ENCODE results near the gene PRKAG2.

PRKAG2 gene

DNA sequence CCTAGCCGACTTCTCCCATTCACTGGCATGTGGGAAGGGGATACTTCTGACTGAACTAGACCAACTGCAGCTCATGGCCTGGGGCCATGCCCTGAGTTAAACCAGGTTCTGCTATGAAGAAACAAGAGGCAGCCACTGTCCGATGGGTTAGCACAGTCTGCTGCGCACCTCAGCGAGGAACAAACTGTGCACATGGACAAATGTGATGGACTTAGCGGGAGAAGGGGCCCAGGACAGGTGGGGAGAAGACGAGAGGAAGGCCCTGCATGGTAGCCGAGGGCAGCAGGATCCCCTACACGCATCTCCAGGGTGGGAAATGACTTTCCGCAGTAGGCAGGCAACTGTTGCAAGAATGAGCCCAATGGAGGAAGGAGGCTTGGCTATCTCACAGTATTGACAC lies 115.0 kb downstream of the PRKAG2 start:
- DNase-seq, result no peak

- DNase-seq, result peak; percentile 73 to 86
These were observed 115.7 kb downstream of the PRKAG2 start for GRCh38 chr7:151761231-151761630.

DNA sequence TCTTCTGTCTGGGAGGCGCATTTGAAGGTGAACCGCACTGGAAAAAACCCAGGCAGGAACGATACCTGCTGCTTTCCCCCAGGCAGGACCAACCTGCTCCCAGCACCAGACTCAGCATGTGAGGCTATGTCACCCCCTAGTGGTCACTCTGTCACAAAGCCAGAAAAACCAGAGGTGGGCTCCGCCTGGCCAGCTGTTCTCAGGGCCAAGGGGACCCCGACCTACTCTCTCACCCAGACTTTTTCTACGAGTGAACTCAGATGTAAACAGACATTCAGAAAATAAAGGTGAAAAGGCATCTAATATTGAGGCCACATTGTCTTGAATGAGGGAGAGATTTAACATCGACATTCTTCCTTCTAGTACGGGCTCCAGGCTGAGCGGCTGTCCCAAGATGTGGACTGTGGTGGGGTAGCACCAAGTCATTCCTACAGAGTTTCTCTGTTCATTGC lies 117.3 kb downstream of the PRKAG2 start:
- peak; percentile 45 to 48 for DNase-seq

DNA sequence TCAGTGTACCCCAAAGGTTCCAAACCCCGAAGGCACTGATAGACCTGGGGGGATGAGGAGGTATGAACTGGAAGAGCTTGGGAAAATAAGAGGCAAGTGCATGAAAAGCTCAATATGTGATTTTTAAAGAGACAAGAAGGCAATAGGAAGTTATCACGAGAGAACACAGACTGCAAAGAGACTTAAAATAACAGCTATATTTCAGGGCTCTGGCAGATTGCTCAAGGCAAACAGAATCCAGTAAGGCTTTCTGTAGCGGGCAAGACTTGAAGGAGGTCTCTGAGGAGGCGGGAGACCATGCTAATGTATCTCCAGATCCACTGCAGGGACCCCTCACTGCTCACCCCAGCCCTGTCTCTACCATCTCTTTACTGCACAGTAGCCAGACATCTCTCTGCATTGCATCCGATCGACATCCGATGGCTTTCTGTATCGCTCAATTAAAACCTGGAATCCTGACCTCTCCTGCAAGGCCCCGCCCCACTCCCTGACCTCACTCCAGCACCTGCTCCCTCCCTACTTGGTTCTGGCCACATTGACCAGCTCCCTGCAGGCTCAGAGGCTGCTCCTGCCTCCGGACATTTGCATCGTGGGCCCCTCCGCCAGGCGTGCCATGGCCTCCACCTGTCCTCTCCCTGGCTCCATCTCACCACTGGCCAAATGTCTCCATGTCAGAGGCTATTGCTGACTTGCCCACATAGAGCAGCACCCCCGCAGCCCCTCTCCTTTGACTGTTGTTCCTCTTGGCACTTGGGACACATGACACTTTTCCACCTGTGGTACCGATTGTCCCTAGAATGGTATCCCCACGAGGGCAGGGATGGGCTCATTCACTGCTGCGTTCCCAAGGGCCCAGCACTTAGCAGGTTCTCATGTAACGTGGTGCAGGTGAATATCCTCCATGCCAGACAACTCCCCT lies 118.0 kb downstream of the PRKAG2 start:
- DNase-seq, result no peak

GRCh38 chr7:151757274-151757673 lies 119.6 kb downstream of the PRKAG2 start:
- no peak for DNase-seq

- no peak for DNase-seq
These were observed 120.0 kb downstream of the PRKAG2 start for GRCh38 chr7:151756866-151757265.

DNA sequence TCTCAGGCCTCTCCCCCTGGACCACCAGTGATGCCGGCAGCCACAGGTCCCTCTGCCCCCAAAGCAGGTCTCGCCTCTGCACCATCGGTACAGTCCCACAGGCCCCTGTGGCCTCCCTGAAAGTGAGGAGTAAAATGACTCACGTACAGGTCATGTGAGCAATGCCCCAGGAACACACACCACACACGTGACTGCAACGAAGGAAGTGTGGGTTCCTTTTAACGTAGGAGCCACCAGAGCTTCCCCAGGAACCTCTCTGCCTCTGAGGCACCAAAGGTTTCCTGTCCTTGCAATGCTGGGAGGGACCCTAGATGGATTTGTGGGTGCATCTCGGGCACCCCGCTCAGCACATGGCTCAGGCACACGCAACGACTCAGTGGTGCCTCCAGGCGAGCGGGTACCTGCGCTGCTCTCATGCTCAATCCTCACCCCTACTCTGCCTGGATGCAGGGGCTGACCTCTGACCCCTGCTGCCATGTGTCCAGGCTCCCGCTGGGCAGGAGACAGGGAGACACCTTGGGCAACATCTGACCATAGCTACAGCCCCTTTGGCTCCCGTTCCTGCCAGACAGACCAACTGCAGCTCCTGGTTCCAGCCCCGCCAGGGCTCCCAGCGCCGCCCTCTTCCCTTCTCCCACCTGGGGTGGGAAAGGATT lies 120.7 kb downstream of the PRKAG2 start:
- peak; percentile 82 to 92 for DNase-seq

DNA sequence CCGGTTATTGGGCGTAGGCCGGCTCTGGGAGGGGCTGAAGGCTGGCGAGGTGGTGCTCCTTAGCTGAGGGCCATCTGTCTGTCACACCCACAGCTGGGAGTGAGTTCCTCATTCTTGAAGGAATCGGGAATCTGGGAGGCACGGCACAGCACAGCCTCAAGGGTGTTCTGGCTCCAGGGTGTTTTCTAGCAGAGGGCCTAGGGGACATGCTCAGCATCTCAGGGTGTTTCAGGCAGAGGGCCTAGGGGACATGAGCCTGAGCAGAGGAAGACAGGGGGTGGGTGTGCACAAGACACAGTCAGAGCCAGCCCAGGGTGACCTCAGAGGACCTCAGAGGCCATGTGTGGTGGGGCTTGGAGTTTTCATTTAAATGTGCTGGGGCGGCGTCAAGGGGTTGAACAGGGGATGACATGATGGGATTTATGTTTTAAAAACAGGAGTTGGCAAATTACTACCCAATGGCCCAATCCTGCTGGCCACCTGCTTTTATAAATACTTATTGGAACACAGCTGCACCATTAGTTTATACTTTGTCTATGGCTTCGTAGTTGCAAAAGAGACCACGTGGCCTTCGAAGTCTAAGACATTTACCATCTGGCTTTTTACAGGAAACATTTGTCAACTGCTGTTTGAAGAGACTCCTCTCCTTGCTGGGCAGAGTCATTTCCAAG lies 121.6 kb downstream of the PRKAG2 start:
- peak; percentile 29 to 65 for DNase-seq

DNA sequence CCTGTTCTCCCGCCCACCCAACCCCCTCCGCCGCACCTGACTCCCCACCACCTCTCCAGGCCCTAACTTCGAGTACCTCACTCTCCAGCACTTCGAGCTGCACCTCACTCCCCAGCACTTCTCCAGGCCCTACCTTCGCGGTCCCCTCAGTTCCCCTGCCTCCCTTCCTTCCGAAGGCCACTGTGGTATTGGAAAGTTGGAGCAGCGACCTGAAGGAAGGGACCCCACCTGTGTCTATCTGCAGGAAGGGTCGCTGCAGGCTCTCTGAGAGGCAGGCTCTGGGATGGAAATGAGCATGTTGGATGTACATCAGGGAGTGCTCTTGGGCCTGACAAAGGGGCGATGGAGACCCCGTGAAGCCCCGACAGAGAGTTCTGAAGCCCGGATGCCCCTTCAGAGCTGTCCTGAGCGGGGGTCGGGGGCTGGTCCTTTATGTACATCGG lies 122.2 kb downstream of the PRKAG2 start:
- DNase-seq, result no peak

- peak; percentile 41 to 59 for DNase-seq
These were observed 122.7 kb downstream of the PRKAG2 start for GRCh38 chr7:151754142-151754590.

DNA sequence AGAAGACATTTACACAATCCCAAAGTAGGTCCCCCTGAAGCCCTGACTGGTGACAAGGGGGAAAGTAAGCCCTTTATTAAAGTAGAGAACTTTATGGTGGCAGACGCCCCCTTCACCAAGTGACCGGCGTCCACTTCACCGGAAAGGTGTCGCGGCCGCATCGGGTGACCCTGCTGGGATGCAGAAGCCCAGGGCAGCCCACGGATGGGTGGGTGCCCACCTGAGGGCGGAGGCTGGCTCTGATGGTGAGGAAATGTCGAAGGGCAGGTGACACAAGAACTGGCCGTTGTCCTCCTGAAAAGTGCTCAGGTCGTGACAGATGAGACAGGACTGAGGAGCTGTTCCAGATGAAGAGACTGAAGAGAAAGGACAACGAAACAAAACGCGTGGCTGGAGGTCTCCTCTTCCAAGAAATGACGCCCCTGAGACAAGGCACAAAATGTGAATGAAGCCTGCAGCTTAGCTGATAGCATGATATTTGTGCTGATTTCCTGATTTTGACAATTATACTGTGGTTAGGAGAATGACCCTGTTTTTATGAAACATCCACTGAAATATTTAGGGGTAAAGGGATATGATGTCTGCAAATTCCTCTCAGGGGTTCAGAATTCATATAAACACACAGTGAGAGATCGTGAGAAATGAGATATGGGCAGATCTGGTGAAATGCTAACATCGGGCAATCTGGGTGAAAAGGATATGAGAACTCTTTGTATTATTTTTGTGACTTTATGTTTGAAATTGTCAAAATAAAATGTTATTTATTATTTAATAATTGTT lies 123.9 kb downstream of the PRKAG2 start:
- DNase-seq, result no peak

DNA sequence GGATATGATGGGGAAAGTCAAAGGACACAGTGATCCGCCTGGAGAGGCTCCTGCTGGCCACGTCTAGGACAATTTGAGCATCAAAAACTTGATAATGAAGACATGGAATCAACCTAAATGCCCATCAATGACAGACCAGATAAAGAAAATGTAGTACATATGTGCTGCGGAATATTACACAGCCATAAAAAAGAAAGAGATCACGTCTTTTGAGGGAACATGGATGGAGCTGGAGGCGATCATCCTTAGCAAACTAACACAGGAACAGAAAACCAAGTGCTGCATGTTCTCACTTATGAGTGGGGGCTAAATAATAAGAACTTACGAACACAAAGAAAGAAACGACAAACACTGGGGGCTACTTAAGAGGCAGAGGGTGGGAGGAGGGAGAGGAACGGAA lies 124.9 kb downstream of the PRKAG2 start:
- DNase-seq, result no peak

DNA sequence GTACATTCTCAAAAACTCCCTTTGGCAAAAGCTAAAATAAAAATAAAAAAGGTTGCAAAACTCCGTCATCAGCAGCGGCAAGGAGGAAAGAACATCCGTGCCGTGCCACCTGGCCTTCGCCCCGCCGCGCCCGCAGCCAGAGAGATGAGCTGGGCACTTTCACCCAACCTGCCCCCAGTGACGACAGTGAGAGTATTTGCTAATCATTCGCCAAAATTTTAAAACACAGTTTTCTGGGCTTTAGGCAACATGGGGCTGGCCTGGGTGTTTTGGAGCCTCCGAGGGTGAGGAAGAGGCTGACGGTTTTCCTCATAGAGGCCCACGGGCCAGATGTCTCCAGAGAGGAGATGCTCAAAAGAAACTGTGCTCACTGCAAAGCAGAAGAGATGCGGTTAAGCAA lies 128.2 kb downstream of the PRKAG2 start:
- DNase-seq, result no peak

DNA sequence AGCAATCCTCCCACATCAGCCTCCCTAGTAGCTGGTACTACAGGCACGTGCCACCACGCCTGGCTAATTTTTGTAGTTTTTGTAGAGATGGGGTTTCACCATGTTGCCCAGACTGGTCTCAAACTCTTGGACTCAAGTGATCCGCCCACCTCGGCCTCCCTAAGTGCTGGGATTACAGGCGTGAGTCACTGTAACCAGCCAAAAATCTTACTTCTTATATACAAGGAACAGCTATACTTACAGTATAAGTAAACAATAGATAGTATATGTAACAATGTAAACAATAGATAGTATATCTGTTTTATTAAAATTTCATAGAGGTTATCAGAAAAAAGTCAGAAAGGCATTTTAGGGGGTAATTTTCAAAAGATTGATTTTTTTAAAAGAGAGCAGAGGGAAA lies 128.9 kb downstream of the PRKAG2 start:
- DNase-seq, result peak in 1 of 2 donors; percentile 29

- no peak for DNase-seq
These were observed 131.2 kb downstream of the PRKAG2 start for GRCh38 chr7:151745706-151746105.

DNA sequence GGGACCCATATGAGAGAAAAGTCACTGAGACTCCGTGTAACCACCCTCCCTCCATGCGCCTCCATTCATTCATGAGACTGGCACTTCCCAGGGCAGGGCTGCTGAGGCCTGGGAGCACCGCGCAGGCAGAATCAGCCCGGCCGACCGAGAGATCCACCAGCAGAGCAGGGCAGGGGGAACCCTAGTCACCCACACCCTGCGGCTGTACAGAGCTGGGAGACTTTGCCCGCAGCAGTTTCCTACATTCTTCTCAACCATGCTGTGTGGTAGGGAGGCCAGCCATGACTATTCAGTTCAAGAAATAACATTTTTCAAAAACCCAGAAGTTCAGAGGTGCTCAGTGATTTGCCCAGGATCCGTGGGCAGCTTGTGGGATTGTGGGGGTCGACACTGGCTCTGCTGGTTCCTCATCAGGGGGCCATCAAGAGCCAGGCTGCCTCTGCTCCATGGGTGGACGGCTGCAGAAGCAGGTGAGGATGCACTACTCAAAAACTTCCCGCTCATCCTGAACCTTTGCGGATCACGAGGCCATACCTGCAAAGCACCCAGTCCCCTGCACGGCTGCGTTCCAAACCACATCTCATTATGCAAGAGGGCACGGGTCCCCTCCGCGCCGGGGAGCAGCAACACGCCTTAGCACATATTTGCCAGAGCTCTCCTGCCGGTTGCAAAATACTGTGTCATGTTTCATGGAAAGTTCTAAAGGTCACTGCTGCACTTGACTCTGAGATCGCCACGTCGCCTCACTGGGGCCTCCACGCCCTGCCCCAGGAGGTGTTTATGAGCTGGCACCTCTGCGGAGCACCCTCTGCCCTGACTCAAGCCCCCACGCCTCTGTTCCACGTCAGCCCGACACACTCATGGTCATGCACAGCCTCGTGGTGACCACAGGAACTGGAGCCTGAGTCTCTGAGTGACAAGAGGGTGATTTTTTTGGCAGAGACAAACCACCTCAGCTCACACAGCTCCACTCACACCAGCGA lies 132.0 kb downstream of the PRKAG2 start:
- DNase-seq, result peak; percentile 96 to 99

GRCh38 chr7:151744051-151744580 lies 132.8 kb downstream of the PRKAG2 start:
- no peak for DNase-seq

DNA sequence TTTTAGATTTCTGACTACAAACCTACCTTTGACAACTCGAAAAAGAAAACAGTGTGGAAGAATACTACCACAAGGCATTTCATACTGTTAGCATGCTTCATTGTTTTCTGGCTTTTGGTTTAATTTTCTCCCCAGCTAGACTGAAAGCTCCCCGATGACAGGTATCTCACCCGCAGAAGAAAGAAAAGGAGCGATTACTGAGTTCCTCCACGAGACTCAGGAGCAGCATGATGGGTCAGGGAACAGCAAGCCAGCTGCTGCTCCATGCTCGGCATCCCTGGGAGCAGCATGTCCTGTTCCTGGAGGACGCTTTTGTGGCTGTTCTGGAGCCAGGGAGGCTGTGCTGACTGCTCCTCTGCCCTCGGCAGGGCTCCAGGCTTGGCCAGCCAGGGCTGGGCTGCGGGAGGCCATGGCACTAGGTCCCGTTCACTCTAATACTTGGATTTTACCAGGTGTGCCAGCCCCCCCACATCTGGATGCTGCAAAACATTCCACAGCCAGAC lies 133.4 kb downstream of the PRKAG2 start:
- no peak for DNase-seq

GRCh38 chr7:151742713-151743480 lies 134.0 kb downstream of the PRKAG2 start:
- DNase-seq, result peak; percentile 56 to 63

DNA sequence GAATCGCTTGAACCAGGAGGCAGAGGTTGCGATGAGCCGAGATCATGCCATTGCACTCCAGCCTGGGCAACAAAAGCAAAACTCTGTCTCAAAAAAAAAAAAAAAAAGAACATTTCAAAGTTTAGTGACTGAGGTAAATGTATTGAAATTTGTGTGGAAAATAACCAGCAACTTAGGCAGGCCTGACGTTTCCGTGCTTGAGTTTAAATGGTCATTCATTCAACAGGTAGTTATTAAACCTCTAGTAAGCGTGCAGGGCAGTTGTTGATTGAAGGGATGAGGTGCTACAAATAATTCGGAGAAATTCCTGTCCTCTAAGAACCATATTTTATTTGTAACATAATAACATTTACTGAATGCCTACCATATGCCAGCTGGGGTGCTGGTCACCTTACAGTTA lies 135.3 kb downstream of the PRKAG2 start:
- DNase-seq, result no peak
